ENCODE results near the gene SPOP. TPM values are rescaled to one million over a fixed set of nuclear protein-coding genes. Genes with fewer than 3 reads are reported as not detected.
"Not testable (repeated sequence)": the region's sequence is repeated elsewhere in the genome, so short reads cannot be mapped to it uniquely, and the experiment has no call there.

Gene SPOP
- total RNA-seq, 4 donors from 2014 or later, result 35.9 to 74.7 (median 47.3) TPM

- DNase-seq (ENCODE audit: low spot score in 2 of 2), result no peak
- intact Hi-C loops (cut with DNase I; ENCODE audit: low total_unique reads), result loop anchor here (5.0 kb wide), 1 partner anchor 424 kb away; the partner anchor contains the start of gene DLX3
- no peak overlapping the region for H3K4me3 ChIP-seq (ENCODE audit: low read depth, poor library complexity, severe bottlenecking)
- WGBS, 2 donors, result 87 to 93% methylated on average over 6 of the region's 6 CpGs
- no peak for TF ChIP-seq CTCF (IDR thresholded peaks at IDR 0.05)
- no peak for TF ChIP-seq POLR2A (IDR thresholded peaks at IDR 0.05)
Observed at GRCh38 chr17:49572806-49573420, 105.0 kb downstream of the SPOP start.

GRCh38 chr17:49572226-49572625 lies 105.7 kb downstream of the SPOP start:
- no peak for DNase-seq (ENCODE audit: low spot score in 2 of 2)
- WGBS, 2 donors, result 60 to 63% methylated on average over 3 of the region's 3 CpGs
- no peak overlapping the region for H3K4me3 ChIP-seq (ENCODE audit: low read depth, poor library complexity, severe bottlenecking)
- intact Hi-C loops (cut with DNase I; ENCODE audit: low total_unique reads), result loop anchor here (5.0 kb wide), 1 partner anchor 425 kb away; the partner anchor contains the start of gene DLX3
- TF ChIP-seq POLR2A (IDR thresholded peaks at IDR 0.05) (no peak), CTCF (IDR thresholded peaks at IDR 0.05) (no peak)

GRCh38 chr17:49571764-49572163 lies 106.1 kb downstream of the SPOP start:
- WGBS, 2 donors, result 37 to 38% methylated on average over 4 of the region's 4 CpGs
- intact Hi-C loops (cut with DNase I; ENCODE audit: low total_unique reads), result loop anchor here (5.0 kb wide), 1 partner anchor 426 kb away; the partner anchor contains the start of gene DLX3
- no peak for DNase-seq (ENCODE audit: low spot score in 2 of 2)

GRCh38 chr17:49571283-49571682 lies 106.6 kb downstream of the SPOP start:
- no peak overlapping the region for H3K4me3 ChIP-seq (ENCODE audit: low read depth, poor library complexity, severe bottlenecking)
- TF ChIP-seq POLR2A (IDR thresholded peaks at IDR 0.05), result no peak
- TF ChIP-seq CTCF (IDR thresholded peaks at IDR 0.05), result no peak
- no peak for DNase-seq (ENCODE audit: low spot score in 2 of 2)
- intact Hi-C loops (cut with DNase I; ENCODE audit: low total_unique reads), result loop anchor here (5.0 kb wide), 1 partner anchor 426 kb away; the partner anchor contains the start of gene DLX3
- 66% methylated on average over 6 of the region's 6 CpGs for WGBS, 2 donors

More at GRCh38 chr17:49571764-49572163, 106.1 kb downstream of the SPOP start:
- no peak overlapping the region for H3K4me3 ChIP-seq (ENCODE audit: low read depth, poor library complexity, severe bottlenecking)
- no peak for TF ChIP-seq CTCF (IDR thresholded peaks at IDR 0.05)
- no peak for TF ChIP-seq POLR2A (IDR thresholded peaks at IDR 0.05)

GRCh38 chr17:49570540-49571242 lies 107.2 kb downstream of the SPOP start:
- intact Hi-C loops (cut with DNase I; ENCODE audit: low total_unique reads), result loop anchor here (5.0 kb wide), 1 partner anchor 427 kb away; the partner anchor contains the start of gene DLX3
- TF ChIP-seq CTCF (IDR thresholded peaks at IDR 0.05) (no peak), POLR2A (IDR thresholded peaks at IDR 0.05) (no peak)
- WGBS, 2 donors, result 50 to 67% methylated on average over 9 to 11 of the region's 11 CpGs
- H3K4me3 ChIP-seq (ENCODE audit: low read depth, poor library complexity, severe bottlenecking), result no peak overlapping the region
- DNase-seq (ENCODE audit: low spot score in 2 of 2), result no peak

GRCh38 chr17:49568695-49569047 lies 109.2 kb downstream of the SPOP start:
- WGBS, 2 donors, result 79 to 82% methylated on average over 7 of the region's 7 CpGs
- DNase-seq (ENCODE audit: low spot score in 2 of 2); intact Hi-C loops (cut with DNase I; ENCODE audit: low total_unique reads); H3K4me3 ChIP-seq (ENCODE audit: low read depth, poor library complexity, severe bottlenecking): not testable (repeated sequence)
